Calu3 (cell line): ENCODE data around the gene S100A9. TPM values are rescaled to one million over a fixed set of nuclear protein-coding genes. Genes with fewer than 3 reads are reported as not detected.

Source experiments
- Bru-seq: library from RNA; stranded (reverse); fragments of 400-500 nt; gene quantifications from one replicate; lab custom pipeline; 2021; lab: Mats Ljungman, UMichigan
- BruChase-seq, 2 experiments: library from RNA; stranded (reverse); fragments of 400-500 nt; gene quantifications; one replicate each; lab custom pipeline; 2021; lab: Mats Ljungman, UMichigan
- BruUV-seq: library from RNA; stranded (reverse); fragments of 400-500 nt; replicated peaks from 2 replicates; lab custom pipeline; 2021; lab: Mats Ljungman, UMichigan
- CTCF ChIA-PET: fragments of 300-600 bp; sonication (Branson Sonifier 250); formaldehyde crosslinking; loops from one replicate; lab custom pipeline; 2022; ENCODE audit warnings: antibody characterized with exemption; lab: Charles Lee
- DNase-seq: peaks from one replicate; pipeline ENCODE4 v3.0.0; 2022
- H3K27ac Mint-ChIP-seq: one replicate; pipeline ENCODE4 v1.8.0; 2022; ENCODE audit warnings: mixed read lengths; ENCODE audit not compliant: unreplicated experiment
- H3K27me3 Mint-ChIP-seq: one replicate; pipeline ENCODE4 v1.8.0; 2022; ENCODE audit warnings: mixed read lengths; ENCODE audit not compliant: unreplicated experiment
- H3K36me3 Mint-ChIP-seq: one replicate; pipeline ENCODE4 v1.8.0; 2022; ENCODE audit warnings: mild to moderate bottlenecking, moderate library complexity, mixed read lengths; ENCODE audit not compliant: insufficient read depth, unreplicated experiment
- H3K4me1 Mint-ChIP-seq: one replicate; pipeline ENCODE4 v1.8.0; 2022; ENCODE audit warnings: mild to moderate bottlenecking, low read depth, mixed read lengths; ENCODE audit not compliant: unreplicated experiment
- H3K4me3 Mint-ChIP-seq: one replicate; pipeline ENCODE4 v1.8.0; 2022; ENCODE audit warnings: mild to moderate bottlenecking, low read depth, moderate library complexity, mixed read lengths; ENCODE audit not compliant: unreplicated experiment
- H3K9me3 Mint-ChIP-seq: one replicate; pipeline ENCODE4 v1.8.0; 2022; ENCODE audit warnings: low read depth, mixed read lengths; ENCODE audit not compliant: unreplicated experiment
- intact Hi-C: fragments of 100-400 bp; cut with micrococcal nuclease; formaldehyde crosslinking; loops from one replicate; pipeline ENCODE4 v1.10.0; 2022; ENCODE audit not compliant: unreplicated experiment
- long read RNA-seq: library from polyadenylated mRNA; stranded (forward); transcript quantifications from one replicate; pipeline ENCODE4 v2.0.0, GENCODE V29; 2022
- total RNA-seq: library from RNA; stranded (reverse); gene quantifications from 2 replicates; pipeline ENCODE4 v1.2.3, GENCODE V29; 2022
- TF ChIP-seq, protein P1 (sequence below): fragments of 200-600 bp; IDR thresholded peaks from one replicate; pipeline ENCODE4 v1.8.0; 2022; ENCODE audit warnings: antibody characterized with exemption; ENCODE audit not compliant: unreplicated experiment

The S100A9 gene
- total RNA-seq (5.0 and 10.6 TPM in 2 replicates), Bru-seq, nascent RNA (percentile 31 among the genes with signal in this experiment), BruChase-seq, experiment 1, labeled RNA remaining after a 6-hour chase (percentile 42 among the genes with signal in this experiment), BruChase-seq, experiment 2, labeled RNA remaining after a 2-hour chase (percentile 29 among the genes with signal in this experiment)
- long read RNA-seq, transcript S100A9-201 (3 exons, 577 nt) = major isoform, 8 of 9 reads
- long read RNA-seq, partial matches to known transcripts = 1 of 9 reads
- long read RNA-seq, other reads (novel, unspliced or antisense) = 0 of 9 reads

DNA sequence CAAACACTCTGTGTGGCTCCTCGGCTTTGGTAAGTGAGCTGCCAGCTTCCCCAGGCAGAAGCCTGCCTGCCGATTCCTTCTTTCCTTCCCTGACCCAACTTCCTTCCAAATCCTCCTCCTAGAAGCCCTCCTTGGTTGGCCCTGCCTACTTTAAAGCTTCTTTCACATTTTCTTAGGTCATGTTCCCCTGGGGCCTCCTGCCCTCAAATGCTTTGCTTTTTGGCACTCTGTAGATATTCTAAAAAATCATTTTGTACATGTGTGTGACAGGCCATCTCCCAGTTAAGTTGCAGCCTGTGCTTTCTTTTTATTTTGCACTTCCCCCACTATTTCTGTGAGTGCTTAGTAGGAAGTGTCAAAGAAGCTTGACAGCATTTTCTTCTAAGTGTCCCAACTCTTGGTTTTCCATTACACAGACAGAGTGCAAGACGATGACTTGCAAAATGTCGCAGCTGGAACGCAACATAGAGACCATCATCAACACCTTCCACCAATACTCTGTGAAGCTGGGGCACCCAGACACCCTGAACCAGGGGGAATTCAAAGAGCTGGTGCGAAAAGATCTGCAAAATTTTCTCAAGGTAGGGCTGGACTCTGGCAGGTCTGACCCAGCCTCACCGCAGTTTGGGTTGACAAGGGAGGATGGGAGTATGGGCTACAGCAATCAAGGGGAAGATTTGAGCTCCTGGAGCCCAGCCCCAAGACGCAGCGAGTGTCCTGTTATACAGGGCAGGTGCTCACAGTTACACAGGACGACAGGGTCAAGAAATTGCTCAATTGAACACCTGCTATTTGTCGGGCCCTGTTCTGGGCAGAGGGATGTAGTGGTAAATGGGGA is at the start of gene S100A9:
Gene S100A9 (plus strand): TSS at position 2 of the 838 bp plus-strand sequence. CDS start 430 bp downstream, at position 432.
- no peak for DNase-seq
- Mint-ChIP-seq H3K27me3 (peaks cover 52% of the 10 kb centered on the region), H3K4me3 (no peak within 1 kb of the TSS), H3K9me3 (no peaks in the 10 kb centered on the region), H3K4me1 (peaks cover 26% of the 10 kb centered on the region), H3K27ac (no peak within 1 kb of the TSS), H3K36me3 (no peaks in the 10 kb centered on the region)
- CTCF ChIA-PET = interaction anchor here (0.7 to 1.8 kb wide), 4 partner anchors 17 to 1112 kb away, joined by 3 to 7 read pairs (median 4); partner anchors contain the start of gene S100A12
- intact Hi-C loops = loop anchor here (10.0 kb wide), 1 partner anchor 627 kb away; the partner anchor contains the start of gene RAB13
- TF ChIP-seq, protein P1, sequence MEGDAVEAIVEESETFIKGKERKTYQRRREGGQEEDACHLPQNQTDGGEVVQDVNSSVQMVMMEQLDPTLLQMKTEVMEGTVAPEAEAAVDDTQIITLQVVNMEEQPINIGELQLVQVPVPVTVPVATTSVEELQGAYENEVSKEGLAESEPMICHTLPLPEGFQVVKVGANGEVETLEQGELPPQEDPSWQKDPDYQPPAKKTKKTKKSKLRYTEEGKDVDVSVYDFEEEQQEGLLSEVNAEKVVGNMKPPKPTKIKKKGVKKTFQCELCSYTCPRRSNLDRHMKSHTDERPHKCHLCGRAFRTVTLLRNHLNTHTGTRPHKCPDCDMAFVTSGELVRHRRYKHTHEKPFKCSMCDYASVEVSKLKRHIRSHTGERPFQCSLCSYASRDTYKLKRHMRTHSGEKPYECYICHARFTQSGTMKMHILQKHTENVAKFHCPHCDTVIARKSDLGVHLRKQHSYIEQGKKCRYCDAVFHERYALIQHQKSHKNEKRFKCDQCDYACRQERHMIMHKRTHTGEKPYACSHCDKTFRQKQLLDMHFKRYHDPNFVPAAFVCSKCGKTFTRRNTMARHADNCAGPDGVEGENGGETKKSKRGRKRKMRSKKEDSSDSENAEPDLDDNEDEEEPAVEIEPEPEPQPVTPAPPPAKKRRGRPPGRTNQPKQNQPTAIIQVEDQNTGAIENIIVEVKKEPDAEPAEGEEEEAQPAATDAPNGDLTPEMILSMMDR = no peak
- TSS peak; percentile 89 for BruUV-seq

DNA sequence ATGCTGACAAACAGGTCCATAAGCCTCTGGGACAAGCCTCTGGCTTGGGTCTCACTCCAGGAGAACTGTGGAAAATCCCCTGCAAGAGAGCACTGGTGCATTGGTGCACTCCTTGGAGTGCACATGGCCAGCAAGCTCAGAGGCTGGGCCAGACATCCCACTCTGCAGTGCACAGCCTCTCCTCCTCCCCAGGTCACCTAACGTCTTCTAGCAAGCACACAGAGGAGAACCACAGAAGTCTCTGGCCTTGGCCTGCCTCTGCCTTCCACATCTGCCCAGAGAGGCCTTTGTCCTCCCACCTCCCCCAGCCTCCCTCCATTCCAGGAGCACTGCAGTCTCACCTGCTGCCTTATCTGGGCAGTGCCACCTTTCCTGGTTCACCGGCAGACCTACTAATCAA is 49.1 kb upstream of the S100A9 start:
- Mint-ChIP-seq H3K4me1 (no peaks in the 10 kb centered on the region), H3K36me3 (no peaks in the 10 kb centered on the region), H3K27ac (no peak overlapping the region), H3K4me3 (no peak overlapping the region), H3K27me3 (peaks cover 92% of the 10 kb centered on the region), H3K9me3 (no peaks in the 10 kb centered on the region)
- DNase-seq = no peak
- intact Hi-C loops = no loop called here
- TF ChIP-seq, protein P1 = no peak
- CTCF ChIA-PET = no interaction called here
- no TSS peak for BruUV-seq

DNA sequence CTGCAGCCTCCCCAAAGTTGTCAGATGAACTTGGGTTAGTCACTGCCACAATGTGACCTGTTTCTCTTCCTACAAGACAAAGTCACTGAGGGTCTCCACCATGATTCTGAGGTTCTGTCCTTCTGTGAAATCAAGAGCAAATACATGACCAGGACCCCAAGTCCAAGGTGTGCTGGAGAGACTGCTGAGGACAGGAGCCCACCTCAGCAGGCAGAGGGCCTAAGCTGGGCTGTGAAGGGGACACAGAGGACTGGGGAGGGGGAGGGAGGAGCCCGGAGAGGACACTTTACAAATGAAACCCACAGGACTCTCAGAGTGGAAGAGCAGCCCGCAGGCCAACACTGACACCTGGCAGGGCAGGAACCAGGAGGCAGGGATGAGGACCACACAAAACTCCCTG is 48.2 kb upstream of the S100A9 start:
- Mint-ChIP-seq H3K36me3 (no peaks in the 10 kb centered on the region), H3K9me3 (no peaks in the 10 kb centered on the region), H3K27me3 (peaks cover 85% of the 10 kb centered on the region), H3K4me1 (no peaks in the 10 kb centered on the region), H3K27ac (no peak overlapping the region), H3K4me3 (no peak overlapping the region)
- TF ChIP-seq, protein P1 = no peak
- intact Hi-C loops = no loop called here
- DNase-seq = no peak
- no TSS peak for BruUV-seq
- CTCF ChIA-PET = interaction anchor here (0.5 kb wide), 1 partner anchor 31 kb away, joined by 4 read pairs; no protein-coding TSS in a partner anchor

DNA sequence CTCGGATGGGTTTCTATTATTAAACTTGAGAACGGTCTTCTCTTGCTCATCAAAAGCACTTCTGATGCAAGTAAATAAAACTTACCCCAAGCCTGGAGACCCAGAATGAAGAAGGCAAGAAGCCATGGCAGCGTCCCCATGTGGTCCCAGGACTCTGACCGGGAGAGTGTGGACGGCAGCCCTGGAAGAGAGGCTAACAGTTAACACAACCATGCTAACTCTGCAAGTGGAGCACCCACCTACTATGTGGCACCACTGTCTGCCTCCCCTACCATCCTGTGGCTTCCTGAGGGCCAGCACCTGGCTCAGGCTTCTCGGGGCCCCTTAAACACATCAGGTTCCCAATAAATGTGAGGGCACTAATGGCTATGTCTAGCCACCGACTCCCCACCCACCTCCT is 47.1 kb upstream of the S100A9 start:
- intact Hi-C loops = no loop called here
- Mint-ChIP-seq H3K27ac (no peak overlapping the region), H3K9me3 (no peaks in the 10 kb centered on the region), H3K4me3 (no peak overlapping the region), H3K27me3 (peaks cover 76% of the 10 kb centered on the region), H3K4me1 (no peaks in the 10 kb centered on the region), H3K36me3 (no peaks in the 10 kb centered on the region)
- TF ChIP-seq, protein P1 = no peak
- BruUV-seq = no TSS peak
- DNase-seq = no peak
- CTCF ChIA-PET = no interaction called here
